Progenitor cell of endocrine pancreas (in vitro differentiated cells): ENCODE data around the gene LMX1B. TPM values are rescaled to one million over a fixed set of nuclear protein-coding genes. Genes with fewer than 3 reads are reported as not detected.

ENCODE experiments used
- DNase-seq: peaks from one replicate; pipeline ENCODE4 v3.0.0; 2021; ENCODE audit warnings: low spot score; ENCODE audit not compliant: unreplicated experiment
- H3K27ac Mint-ChIP-seq: 2 replicates; pipeline ENCODE4 v1.8.0; 2021; ENCODE audit warnings: mild to moderate bottlenecking, moderate library complexity, mixed read lengths
- H3K27me3 Mint-ChIP-seq: 2 replicates; pipeline ENCODE4 v1.8.0; 2021; ENCODE audit warnings: mixed read lengths
- H3K36me3 Mint-ChIP-seq: 2 replicates; pipeline ENCODE4 v1.8.0; 2022; ENCODE audit warnings: mixed read lengths; ENCODE audit not compliant: insufficient read depth
- H3K4me1 Mint-ChIP-seq: 2 replicates; pipeline ENCODE4 v1.8.0; 2021; ENCODE audit warnings: low read depth, mixed read lengths
- H3K4me3 Mint-ChIP-seq: 2 replicates; pipeline ENCODE4 v1.8.0; 2021; ENCODE audit warnings: low read depth, mild to moderate bottlenecking, moderate library complexity, mixed read lengths
- H3K9me3 Mint-ChIP-seq: 2 replicates; pipeline ENCODE4 v1.8.0; 2021; ENCODE audit warnings: low read depth, mixed read lengths
- CTCF ChIP-seq: fragments of 200-600 bp; sonication (generic); IDR thresholded peaks from one replicate; pipeline ENCODE4 v1.5.0; 2021; ENCODE audit warnings: antibody characterized with exemption, mild to moderate bottlenecking; ENCODE audit not compliant: unreplicated experiment
- long read RNA-seq: library from polyadenylated mRNA; unstranded; transcript quantifications from one replicate; pipeline ENCODE4 v2.0.0, GENCODE V29; 2020
- total RNA-seq: library from RNA; stranded (reverse); gene quantifications from 2 replicates; pipeline ENCODE4 v1.2.1, GENCODE V29; 2021

The LMX1B gene
- total RNA-seq = 9.1 and 11.0 TPM in 2 replicates
- long read RNA-seq, partial matches to known transcripts = 0 of 1 reads
- long read RNA-seq, other reads (novel, unspliced or antisense) = 1 of 1 reads

- peaks cover 79% of the 10 kb centered on the region for H3K27me3 Mint-ChIP-seq
These were observed at the start of gene LMX1B for GRCh38 chr9:126613651-126614050. LMX1B (plus strand) TSS chr9:126613928; CDS start chr9:126614450, 522 bp downstream.

GRCh38 chr9:126564128-126564527 is 49.6 kb upstream of the LMX1B start:
- Mint-ChIP-seq H3K27me3 (peaks cover 60% of the 10 kb centered on the region), H3K36me3 (no peaks in the 10 kb centered on the region), H3K27ac (no peak overlapping the region), H3K4me1 (no peaks in the 10 kb centered on the region), H3K9me3 (no peaks in the 10 kb centered on the region), H3K4me3 (no peak overlapping the region)
- no peak for DNase-seq
- TF ChIP-seq CTCF = no peak

More at GRCh38 chr9:126613651-126614050, at the start of gene LMX1B:
- no peaks in the 10 kb centered on the region for H3K36me3 Mint-ChIP-seq
- H3K27ac Mint-ChIP-seq = peak within 1 kb of the TSS; percentile 86
- TF ChIP-seq CTCF = no peak
- peaks cover 19% of the 10 kb centered on the region for H3K4me1 Mint-ChIP-seq
- no peak for DNase-seq
- peak within 1 kb of the TSS; percentile 72 for H3K4me3 Mint-ChIP-seq
- H3K9me3 Mint-ChIP-seq = no peaks in the 10 kb centered on the region

- Mint-ChIP-seq H3K4me1 (no peaks in the 10 kb centered on the region), H3K27ac (no peak overlapping the region), H3K27me3 (peaks cover 54% of the 10 kb centered on the region), H3K9me3 (no peaks in the 10 kb centered on the region), H3K36me3 (no peaks in the 10 kb centered on the region), H3K4me3 (no peak overlapping the region)
- peak; percentile 53 for TF ChIP-seq CTCF
- DNase-seq = no peak
These were observed 49.0 kb upstream of the LMX1B start for GRCh38 chr9:126564716-126565115.

- TF ChIP-seq CTCF = no peak
These were observed 48.2 kb upstream of the LMX1B start for GRCh38 chr9:126565336-126566128.

GRCh38 chr9:126569036-126569435 is 44.7 kb upstream of the LMX1B start:
- Mint-ChIP-seq H3K9me3 (no peaks in the 10 kb centered on the region), H3K36me3 (no peaks in the 10 kb centered on the region), H3K27me3 (peaks cover 27% of the 10 kb centered on the region), H3K27ac (no peak overlapping the region), H3K4me3 (no peak overlapping the region), H3K4me1 (no peaks in the 10 kb centered on the region)
- no peak for DNase-seq
- no peak for TF ChIP-seq CTCF

More at GRCh38 chr9:126565336-126566128, 48.2 kb upstream of the LMX1B start:
- DNase-seq = no peak
- no peak overlapping the region for H3K27ac Mint-ChIP-seq
- H3K36me3 Mint-ChIP-seq = no peaks in the 10 kb centered on the region
- H3K9me3 Mint-ChIP-seq = no peaks in the 10 kb centered on the region
- no peaks in the 10 kb centered on the region for H3K4me1 Mint-ChIP-seq
- H3K4me3 Mint-ChIP-seq = no peak overlapping the region
- peaks cover 51% of the 10 kb centered on the region for H3K27me3 Mint-ChIP-seq
